ENCODE results near the gene TBC1D2B. TPM values are rescaled to one million over a fixed set of nuclear protein-coding genes. Genes with fewer than 3 reads are reported as not detected.

Gene TBC1D2B
- polyA plus RNA-seq, 4 donors = 7.6 to 44.4 (median 11.9) TPM

Other genes starting within 250 kb of the TBC1D2B start
- 1 to 10 TPM; 1.7 to 3.8 (median 2.7) TPM for gene SH2D7, start 14.8 kb upstream of the TBC1D2B start, polyA plus RNA-seq
- gene CIB2, start 53.7 kb upstream of the TBC1D2B start, polyA plus RNA-seq = 100 to 1,000 TPM in 1 of 4 donors, 10 to 100 TPM in 3; 12.7 to 143 (median 52.5) TPM
- gene IDH3A, start 71.7 kb upstream of the TBC1D2B start, polyA plus RNA-seq = 10 to 100 TPM; 85.9 to 97.5 (median 92.8) TPM
- gene ACSBG1, start 156.9 kb upstream of the TBC1D2B start, polyA plus RNA-seq = under 1 TPM; 0.54 to 0.67 (median 0.55) TPM
- gene DNAJA4, start 186.9 kb upstream of the TBC1D2B start, polyA plus RNA-seq = 10 to 100 TPM; 10.7 to 24.3 (median 15.0) TPM
- 10 to 100 TPM; 45.9 to 68.0 (median 58.6) TPM for gene SKIC8, start 221.9 kb upstream of the TBC1D2B start, polyA plus RNA-seq

Data from small intestine (tissue), 4 donors.